Spleen (tissue), 7 donors: ENCODE data around the gene ODAD3.

Experiments used
- POLR2A ChIP-seq, 3 donors: fragments of 450-650 bp; IDR thresholded peaks; one replicate each; pipeline ENCODE4 v1.5.1; 2017; ENCODE audit warnings: antibody characterized with exemption in 3 of 3, mild to moderate bottlenecking in 1 of 3
- POLR2AphosphoS5 ChIP-seq, 3 donors: sonication (generic); formaldehyde crosslinking; IDR thresholded peaks; one replicate each; pipeline ENCODE4 v1.5.1; 2017; ENCODE audit warnings: antibody characterized with exemption in 3 of 3
- TF ChIP-seq, protein P1 (sequence below), 11 experiments: fragments of 200-600 bp in 7 of 11; fragments of 450-650 bp in 4 of 11; sonication (generic) in 4 of 11; IDR thresholded peaks in 8 of 11; conservative IDR thresholded peaks in 3 of 11; 1 replicate in 7 of 11; 2 replicates in 4 of 11; pipeline versions ENCODE4 v1.4.0 to v1.8.0; 2016 to 2021; ENCODE audit warnings: antibody characterized with exemption in 11 of 11, inconsistent platforms in 4 of 11, mild to moderate bottlenecking in 1 of 11
- donor health status: DM: no; HTN: no; CAD: no; lungs with moderate emphysema.
- donor health status: DM: no; HTN: no; CAD: no.
- donor health status: DM: no; HTN: no; CAD: no.

DNA sequence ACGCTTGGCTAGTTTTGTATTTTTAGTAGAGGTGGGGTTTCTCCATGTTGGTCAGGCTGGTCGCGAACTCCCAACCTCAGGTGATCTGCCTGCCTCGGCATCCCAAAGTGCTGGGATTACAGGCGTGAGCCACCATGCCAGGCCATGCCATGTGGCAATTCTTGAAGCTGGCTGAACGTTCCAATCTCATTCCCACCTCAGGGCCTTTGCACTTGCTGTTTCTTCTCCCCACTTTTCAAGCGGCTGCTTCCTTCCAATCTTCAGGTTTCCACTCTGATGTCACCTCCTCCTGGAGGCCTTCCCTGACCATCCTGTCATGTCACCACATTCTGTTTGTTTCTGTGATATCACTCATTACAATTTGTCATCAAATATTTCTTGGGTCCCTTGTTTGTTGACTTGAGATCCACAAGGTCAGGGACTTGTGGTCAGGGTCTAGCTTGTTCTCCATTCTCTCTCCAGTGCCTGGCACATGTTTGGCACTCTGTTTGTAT is 55.0 kb downstream of the ODAD3 start:
- TF ChIP-seq, protein P1, sequence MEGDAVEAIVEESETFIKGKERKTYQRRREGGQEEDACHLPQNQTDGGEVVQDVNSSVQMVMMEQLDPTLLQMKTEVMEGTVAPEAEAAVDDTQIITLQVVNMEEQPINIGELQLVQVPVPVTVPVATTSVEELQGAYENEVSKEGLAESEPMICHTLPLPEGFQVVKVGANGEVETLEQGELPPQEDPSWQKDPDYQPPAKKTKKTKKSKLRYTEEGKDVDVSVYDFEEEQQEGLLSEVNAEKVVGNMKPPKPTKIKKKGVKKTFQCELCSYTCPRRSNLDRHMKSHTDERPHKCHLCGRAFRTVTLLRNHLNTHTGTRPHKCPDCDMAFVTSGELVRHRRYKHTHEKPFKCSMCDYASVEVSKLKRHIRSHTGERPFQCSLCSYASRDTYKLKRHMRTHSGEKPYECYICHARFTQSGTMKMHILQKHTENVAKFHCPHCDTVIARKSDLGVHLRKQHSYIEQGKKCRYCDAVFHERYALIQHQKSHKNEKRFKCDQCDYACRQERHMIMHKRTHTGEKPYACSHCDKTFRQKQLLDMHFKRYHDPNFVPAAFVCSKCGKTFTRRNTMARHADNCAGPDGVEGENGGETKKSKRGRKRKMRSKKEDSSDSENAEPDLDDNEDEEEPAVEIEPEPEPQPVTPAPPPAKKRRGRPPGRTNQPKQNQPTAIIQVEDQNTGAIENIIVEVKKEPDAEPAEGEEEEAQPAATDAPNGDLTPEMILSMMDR (IDR thresholded peaks at IDR 0.05 in 8 of 11, conservative IDR thresholded peaks at IDR 0.05 in 3 of 11): no peak
- TF ChIP-seq POLR2A (IDR thresholded peaks at IDR 0.05) (no peak), POLR2AphosphoS5 (IDR thresholded peaks at IDR 0.05) (no peak)
